Cardiac muscle cell (in vitro differentiated cells and primary cell): Measurements from ENCODE around the gene CSHL1. TPM values are rescaled to one million over a fixed set of nuclear protein-coding genes. Genes with fewer than 3 reads are reported as not detected.

Experiments used
- DNase-seq, 2 donors: peaks; one replicate each; pipeline versions ENCODE4 v3.0.0 to v3.0.0-alpha.2; 2010 to 2017; ENCODE audit warnings: low read depth in 1 of 2, low spot score in 1 of 2
- H3K27ac ChIP-seq: fragments of 200-600 bp; sonication (generic); 2 replicates; pipeline ENCODE4 v1.5.1; 2016
- H3K27me3 ChIP-seq: fragments of 200-600 bp; sonication (generic); 2 replicates; pipeline ENCODE4 v1.6.0; 2016; ENCODE audit warnings: control low read depth
- H3K36me3 ChIP-seq: fragments of 200-600 bp; sonication (generic); 2 replicates; pipeline ENCODE4 v1.5.1; 2016; ENCODE audit warnings: control low read depth
- H3K4me1 ChIP-seq: fragments of 200-600 bp; sonication (generic); 2 replicates; pipeline ENCODE4 v1.8.1; 2017; ENCODE audit warnings: low read depth, mild to moderate bottlenecking, mixed run types
- H3K4me3 ChIP-seq: fragments of 200-600 bp; sonication (generic); 2 replicates; pipeline ENCODE4 v1.5.1; 2016; ENCODE audit warnings: mild to moderate bottlenecking
- H3K9me3 ChIP-seq: fragments of 200-600 bp; sonication (generic); 2 replicates; pipeline ENCODE4 v1.5.1; 2017; ENCODE audit warnings: low read depth, mild to moderate bottlenecking, control low read depth
- CTCF ChIP-seq: IDR thresholded peaks from 2 replicates; pipeline ENCODE4 v1.5.1; 2012; ENCODE audit warnings: low read depth, mild to moderate bottlenecking, low read length
- polyA plus RNA-seq: library from polyadenylated mRNA; unstranded; fragments of >200 nt; fragmentation: Nextera tagmentation; extraction: Ambion mirVana; gene quantifications from 2 replicates; pipeline ENCODE4 v1.2.1, GENCODE V29; 2016
- total RNA-seq: library from RNA; depleted of rRNA; stranded (reverse); fragments of >200 nt; gene quantifications from 2 replicates; pipeline ENCODE4 v1.2.3, GENCODE V29; 2016

CSHL1 gene
- total and polyA plus RNA-seq, 2 experiments from 2014 or later: not detected

GRCh38 chr17:63932721-63933120, 21.7 kb upstream of the CSHL1 start:
- Histone ChIP-seq H3K36me3 (no peaks in the 10 kb centered on the region), H3K27me3 (no peaks in the 10 kb centered on the region), H3K4me1 (no peaks in the 10 kb centered on the region), H3K9me3 (no peaks in the 10 kb centered on the region), H3K4me3 (no peak overlapping the region), H3K27ac (no peak overlapping the region)
- DNase-seq: no peak
- TF ChIP-seq CTCF: no peak

- no peak for DNase-seq
- Histone ChIP-seq H3K9me3 (no peaks in the 10 kb centered on the region), H3K27ac (no peak within 1 kb of the TSS)
Measured at GRCh38 chr17:63931981-63932561, 21.0 kb upstream of the CSHL1 start, which contains the start of gene CD79B. CD79B (minus strand) TSS chr17:63932331; CDS start chr17:63932261, 70 bp downstream.

GRCh38 chr17:63930951-63931575, 20.0 kb upstream of the CSHL1 start:
- Histone ChIP-seq H3K4me1 (no peaks in the 10 kb centered on the region), H3K4me3 (no peak overlapping the region), H3K9me3 (no peaks in the 10 kb centered on the region), H3K27me3 (no peaks in the 10 kb centered on the region), H3K36me3 (no peaks in the 10 kb centered on the region), H3K27ac (no peak overlapping the region)
- DNase-seq: peak in 1 of 2 donors; percentile 18
- no peak for TF ChIP-seq CTCF

More at GRCh38 chr17:63931981-63932561, 21.0 kb upstream of the CSHL1 start, which contains the start of gene CD79B:
- Histone ChIP-seq H3K4me1 (no peaks in the 10 kb centered on the region), H3K36me3 (no peaks in the 10 kb centered on the region), H3K4me3 (no peak within 1 kb of the TSS), H3K27me3 (no peaks in the 10 kb centered on the region)
- TF ChIP-seq CTCF: no peak

GRCh38 chr17:63929860-63930766, 19.1 kb upstream of the CSHL1 start:
- H3K4me3 ChIP-seq: no peak overlapping the region
- H3K4me1 ChIP-seq: no peaks in the 10 kb centered on the region
- peak in 1 of 2 donors; percentile 14 for DNase-seq
- no peaks in the 10 kb centered on the region for H3K36me3 ChIP-seq
- no peak for TF ChIP-seq CTCF
- H3K27me3 ChIP-seq: no peaks in the 10 kb centered on the region
- no peaks in the 10 kb centered on the region for H3K9me3 ChIP-seq
- no peak overlapping the region for H3K27ac ChIP-seq

DNA sequence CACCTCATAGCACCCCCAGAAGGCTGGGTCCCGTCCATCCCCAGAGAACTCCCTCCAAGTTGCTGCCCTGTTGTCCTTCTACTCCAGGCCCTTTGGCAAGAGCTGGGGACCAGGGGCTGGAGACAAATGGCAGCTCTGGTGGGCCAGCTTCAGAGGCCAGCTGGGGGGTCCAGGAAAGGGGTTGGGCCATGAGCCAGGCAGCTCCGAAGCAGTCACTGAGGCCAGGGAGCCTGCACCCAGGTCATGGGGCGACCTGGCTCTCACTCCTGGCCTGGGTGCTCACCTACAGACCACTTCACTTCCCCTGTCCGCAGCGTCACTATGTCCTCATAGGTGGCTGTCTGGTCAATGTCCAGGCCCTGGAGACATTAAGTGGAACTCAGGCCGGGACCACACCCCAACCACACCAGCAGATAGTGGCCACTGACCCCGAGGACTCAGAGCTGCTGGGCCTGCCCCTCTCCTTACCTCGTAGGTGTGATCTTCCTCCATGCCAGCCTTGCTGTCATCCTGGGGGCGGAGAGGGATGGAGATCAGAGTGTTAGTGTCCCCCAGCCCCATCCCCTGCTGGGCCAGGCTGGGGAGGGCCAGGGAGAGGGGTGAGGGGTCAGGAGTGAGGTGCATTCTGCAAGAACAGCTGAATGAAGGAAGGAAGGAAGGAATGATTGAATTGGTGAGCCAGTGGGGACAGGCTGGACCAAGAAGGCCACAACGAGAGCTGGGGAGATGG, 18.1 kb upstream of the CSHL1 start:
- no peak for DNase-seq
- H3K36me3 ChIP-seq: no peaks in the 10 kb centered on the region
- H3K4me1 ChIP-seq: no peaks in the 10 kb centered on the region
- TF ChIP-seq CTCF: no peak
- no peak overlapping the region for H3K4me3 ChIP-seq
- H3K27me3 ChIP-seq: no peaks in the 10 kb centered on the region
- H3K27ac ChIP-seq: no peak overlapping the region
- no peaks in the 10 kb centered on the region for H3K9me3 ChIP-seq
